Hematopoietic multipotent progenitor cell treated with erythropoietin and hydrocortisone succinate and interleukin-3 and kit ligand, for 4 days (in vitro differentiated cells): ENCODE measurements around the gene ZNF280D.

Experiments
- DNase-seq: peaks from one replicate; pipeline ENCODE4 v3.0.0-alpha.2; 2015

The ZNF280D gene

GRCh38 chr15:56744701-56745683 lies 11.7 kb upstream of the ZNF280D start:
- no peak for DNase-seq

GRCh38 chr15:56741541-56741940 lies 8.2 kb upstream of the ZNF280D start:
- DNase-seq, result no peak

- DNase-seq, result peak; percentile 49
Measured at GRCh38 chr15:56739964-56740640, 6.8 kb upstream of the ZNF280D start.

- DNase-seq, result no peak
Measured at GRCh38 chr15:56739474-56739873, 6.2 kb upstream of the ZNF280D start.

GRCh38 chr15:56737791-56738190 lies 4.5 kb upstream of the ZNF280D start:
- no peak for DNase-seq

GRCh38 chr15:56736881-56737707 lies 3.8 kb upstream of the ZNF280D start:
- no peak for DNase-seq

GRCh38 chr15:56736308-56736707 lies 3.0 kb upstream of the ZNF280D start:
- DNase-seq, result no peak

- DNase-seq, result no peak
Measured at GRCh38 chr15:56735589-56735988, 2.3 kb upstream of the ZNF280D start.

- no peak for DNase-seq
Measured at GRCh38 chr15:56734013-56734635, 815 bp upstream of the ZNF280D start.

GRCh38 chr15:56732886-56733135 lies 498 bp downstream of the ZNF280D start:
- DNase-seq, result no peak

- DNase-seq, result peak; percentile 53
Measured at GRCh38 chr15:56732135-56732885, 999 bp downstream of the ZNF280D start.

GRCh38 chr15:56731548-56731947 lies 1.8 kb downstream of the ZNF280D start:
- DNase-seq, result no peak

- no peak for DNase-seq
Measured at GRCh38 chr15:56729561-56729960, 3.7 kb downstream of the ZNF280D start.

- DNase-seq, result peak; percentile 60
Measured at GRCh38 chr15:56725386-56725785, 7.9 kb downstream of the ZNF280D start.

GRCh38 chr15:56724232-56724631 lies 9.1 kb downstream of the ZNF280D start:
- no peak for DNase-seq

- no peak for DNase-seq
Measured at GRCh38 chr15:56723787-56724186, 9.5 kb downstream of the ZNF280D start.

- no peak for DNase-seq
Measured at GRCh38 chr15:56719774-56720555, 13.3 kb downstream of the ZNF280D start.

GRCh38 chr15:56719021-56719612 lies 14.2 kb downstream of the ZNF280D start:
- no peak for DNase-seq

GRCh38 chr15:56718560-56718959 lies 14.7 kb downstream of the ZNF280D start:
- no peak for DNase-seq

- DNase-seq, result no peak
Measured at GRCh38 chr15:56716334-56716733, 17.0 kb downstream of the ZNF280D start.

- no peak for DNase-seq
Measured at GRCh38 chr15:56715220-56715619, 18.1 kb downstream of the ZNF280D start.
